ENCODE measurements around the gene C2CD4D.

Gene C2CD4D

GRCh38 chr1:151832318-151832980, 7.2 kb downstream of the C2CD4D start:
- no peaks in the 10 kb centered on the region for H3K36me3 Mint-ChIP-seq (ENCODE audit: low read depth)
- no peak for TF ChIP-seq CTCF (IDR thresholded peaks at IDR 0.05; ENCODE audit: unreplicated experiment in 3 of 3)
- H3K9me3 Mint-ChIP-seq, result peaks cover 3% of the 10 kb centered on the region
- H3K4me1 Mint-ChIP-seq, result peaks cover 38% of the 10 kb centered on the region
- no peak overlapping the region for H3K27ac Mint-ChIP-seq
- H3K4me3 Mint-ChIP-seq, result no peak overlapping the region
- peaks cover 36% of the 10 kb centered on the region for H3K27me3 Mint-ChIP-seq (ENCODE audit: low read depth)

GRCh38 chr1:151831605-151832004, 8.0 kb downstream of the C2CD4D start, which contains the start of gene RORC:
RORC (minus strand) TSS chr1:151831802; CDS start chr1:151831764, 38 bp downstream.
- H3K4me1 Mint-ChIP-seq, result peaks cover 34% of the 10 kb centered on the region
- H3K36me3 Mint-ChIP-seq (ENCODE audit: low read depth), result no peaks in the 10 kb centered on the region
- peak within 1 kb of the TSS in 1 of 3 experiments; percentile 30 for H3K4me3 Mint-ChIP-seq
- H3K27me3 Mint-ChIP-seq (ENCODE audit: low read depth), result peaks cover 28% of the 10 kb centered on the region
- no peak within 1 kb of the TSS for H3K27ac Mint-ChIP-seq
- no peak for TF ChIP-seq CTCF (IDR thresholded peaks at IDR 0.05; ENCODE audit: unreplicated experiment in 3 of 3)
- peaks cover 2% of the 10 kb centered on the region for H3K9me3 Mint-ChIP-seq

GRCh38 chr1:151831256-151831591, 8.4 kb downstream of the C2CD4D start:
- TF ChIP-seq CTCF (IDR thresholded peaks at IDR 0.05; ENCODE audit: unreplicated experiment in 3 of 3), result no peak
- Mint-ChIP-seq H3K36me3 (ENCODE audit: low read depth) (no peaks in the 10 kb centered on the region), H3K9me3 (no peaks in the 10 kb centered on the region), H3K4me3 (peak overlapping the region in 1 of 3 experiments; percentile 30), H3K27ac (no peak overlapping the region), H3K27me3 (ENCODE audit: low read depth) (peaks cover 24% of the 10 kb centered on the region), H3K4me1 (peaks cover 34% of the 10 kb centered on the region)

- H3K36me3 Mint-ChIP-seq (ENCODE audit: low read depth), result no peaks in the 10 kb centered on the region
- H3K4me1 Mint-ChIP-seq, result peaks cover 42% of the 10 kb centered on the region
- H3K27me3 Mint-ChIP-seq (ENCODE audit: low read depth), result peaks cover 15% of the 10 kb centered on the region
- TF ChIP-seq CTCF (IDR thresholded peaks at IDR 0.05; ENCODE audit: unreplicated experiment in 3 of 3), result no peak
- no peak overlapping the region for H3K27ac Mint-ChIP-seq
- no peaks in the 10 kb centered on the region for H3K9me3 Mint-ChIP-seq
- H3K4me3 Mint-ChIP-seq, result no peak overlapping the region
Observed at GRCh38 chr1:151830055-151830454, 9.6 kb downstream of the C2CD4D start.

- Mint-ChIP-seq H3K36me3 (ENCODE audit: low read depth) (no peaks in the 10 kb centered on the region), H3K9me3 (no peaks in the 10 kb centered on the region), H3K4me3 (peak overlapping the region in 1 of 3 experiments; percentile 26), H3K27ac (peak overlapping the region; percentile 7 to 68 (median 22)), H3K27me3 (ENCODE audit: low read depth) (peaks cover 13% of the 10 kb centered on the region), H3K4me1 (peaks cover 48% of the 10 kb centered on the region)
- no peak for TF ChIP-seq CTCF (IDR thresholded peaks at IDR 0.05; ENCODE audit: unreplicated experiment in 3 of 3)
Observed at GRCh38 chr1:151829352-151830046, 10.1 kb downstream of the C2CD4D start.

All from nephron (organoid).